ENCODE data around the gene IRF1.
"Not testable (repeated sequence)": the region's sequence is repeated elsewhere in the genome, so short reads cannot be mapped to it uniquely, and the experiment has no call there.

The IRF1 gene

DNA sequence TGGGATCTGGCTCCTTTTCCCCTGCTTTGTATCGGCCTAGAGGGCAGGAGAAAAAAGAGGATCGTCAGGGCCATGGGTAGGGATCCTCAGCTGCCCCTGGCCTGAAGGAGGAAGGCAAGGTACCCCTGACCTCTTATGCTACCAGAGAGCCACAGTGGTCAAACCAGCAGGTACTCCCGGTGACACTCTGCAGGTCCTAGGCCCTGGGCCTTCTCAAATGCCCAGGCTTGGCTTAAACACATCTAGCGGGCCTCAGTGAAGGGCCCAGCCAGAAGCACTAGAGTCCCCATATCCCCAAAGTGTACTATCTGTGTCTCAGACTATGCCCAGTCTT lies 3.5 kb downstream of the IRF1 start:
- DNase-seq (ENCODE audit: low read depth in 2 of 2): no peak

DNA sequence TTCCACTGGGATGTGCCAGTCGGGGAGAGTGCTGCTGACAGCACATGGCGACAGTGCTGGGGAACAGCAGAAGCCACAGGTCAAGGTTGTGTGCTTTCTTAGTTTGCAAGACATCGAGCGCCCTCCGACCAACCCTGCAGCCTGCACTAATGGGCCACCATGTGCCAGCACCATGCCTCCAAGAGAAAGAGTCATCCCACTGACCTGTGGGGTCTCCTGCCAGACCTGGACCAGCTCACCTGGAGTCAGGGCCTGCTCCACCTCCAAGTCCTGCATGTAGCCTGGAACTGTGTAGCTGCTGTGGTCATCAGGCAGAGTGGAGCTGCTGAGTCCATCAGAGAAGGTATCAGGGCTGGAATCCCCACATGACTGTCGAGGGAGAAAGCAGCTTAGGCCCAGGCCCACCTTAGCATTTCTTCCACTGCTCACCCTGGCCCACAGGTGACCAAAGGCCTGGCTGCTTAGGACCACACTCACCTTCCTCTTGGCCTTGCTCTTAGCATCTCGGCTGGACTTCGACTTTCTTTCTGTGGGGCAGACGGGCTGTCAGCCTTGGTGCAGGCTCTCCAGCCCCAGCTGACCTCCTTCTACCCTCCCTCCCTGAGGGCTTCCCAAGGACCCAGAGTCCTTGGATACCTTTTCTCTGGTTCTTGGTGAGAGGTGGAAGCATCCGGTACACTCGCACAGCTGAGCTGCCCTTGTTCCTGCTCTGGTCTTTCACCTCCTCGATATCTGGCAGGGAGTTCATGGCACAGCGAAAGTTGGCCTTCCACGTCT lies 4.1 kb downstream of the IRF1 start:
- no peak for DNase-seq (ENCODE audit: low read depth in 2 of 2)

DNA sequence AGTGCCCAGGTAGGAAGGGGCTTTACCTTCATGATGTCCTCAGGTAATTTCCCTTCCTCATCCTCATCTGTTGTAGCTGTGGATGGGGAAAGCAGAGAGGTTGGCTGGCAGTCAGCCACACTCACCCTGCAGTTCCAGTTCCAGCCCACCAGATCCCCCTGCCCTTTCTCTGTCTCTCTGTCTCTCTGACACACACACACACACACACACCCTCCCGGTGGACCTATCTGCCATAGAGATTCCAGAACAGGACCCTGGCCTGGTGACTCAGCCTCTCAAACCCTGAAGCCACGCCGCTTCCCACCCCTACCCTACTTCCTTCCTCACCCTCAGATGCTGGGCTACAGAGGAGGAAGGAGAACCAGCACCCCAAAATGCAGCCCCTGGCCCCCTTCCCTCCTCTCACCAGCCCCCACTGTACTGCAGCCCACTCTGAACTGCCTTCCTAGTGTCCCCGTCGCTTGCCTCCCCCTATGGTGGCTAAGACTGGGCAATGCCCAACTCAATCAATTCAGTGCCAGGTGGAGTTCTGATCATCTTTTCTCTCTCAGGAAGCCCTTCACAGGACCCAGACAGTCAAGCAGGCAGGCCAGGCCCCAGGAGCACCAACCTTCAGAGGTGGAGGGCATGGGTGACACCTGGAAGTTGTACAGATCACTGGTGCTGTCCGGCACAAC lies 4.8 kb downstream of the IRF1 start:
- DNase-seq (ENCODE audit: low read depth in 2 of 2): no peak

DNA sequence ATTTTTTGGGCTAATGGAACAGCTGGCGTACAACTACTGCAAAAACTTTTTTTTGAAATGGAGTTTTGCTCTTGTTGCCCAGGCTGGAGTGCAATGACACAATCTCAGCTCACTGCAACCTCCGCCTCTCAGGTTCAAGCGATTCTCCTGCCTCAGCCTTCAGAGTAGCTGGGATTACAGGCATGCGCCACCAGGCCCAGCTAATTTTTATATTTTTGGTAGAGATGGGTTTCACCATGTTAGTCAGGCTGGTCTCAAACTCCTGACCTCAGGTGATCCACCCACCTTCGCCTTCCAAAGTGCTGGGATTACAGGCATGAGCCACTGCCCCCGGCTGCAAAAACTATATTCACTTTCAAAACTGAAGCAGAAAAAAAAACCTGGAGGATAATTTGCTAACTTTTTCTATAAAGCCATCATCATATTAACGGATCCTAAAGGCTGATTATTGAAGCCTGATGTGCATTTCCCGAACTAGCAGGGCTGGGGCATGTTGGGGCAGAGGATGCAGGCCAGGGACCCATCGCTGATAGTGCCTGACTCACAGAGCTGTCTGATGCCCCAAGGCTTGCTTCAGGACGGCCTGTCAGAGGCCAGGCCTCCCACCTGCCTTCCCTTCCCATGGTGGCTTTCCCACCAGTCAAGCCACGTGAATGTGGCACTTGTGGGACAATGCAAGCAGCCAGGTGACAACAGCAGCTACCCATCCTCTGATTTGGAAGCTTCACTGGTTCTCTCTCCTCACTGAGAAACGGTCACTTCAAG lies 5.5 kb downstream of the IRF1 start:
- not testable (repeated sequence) for DNase-seq (ENCODE audit: low read depth in 2 of 2)

DNA sequence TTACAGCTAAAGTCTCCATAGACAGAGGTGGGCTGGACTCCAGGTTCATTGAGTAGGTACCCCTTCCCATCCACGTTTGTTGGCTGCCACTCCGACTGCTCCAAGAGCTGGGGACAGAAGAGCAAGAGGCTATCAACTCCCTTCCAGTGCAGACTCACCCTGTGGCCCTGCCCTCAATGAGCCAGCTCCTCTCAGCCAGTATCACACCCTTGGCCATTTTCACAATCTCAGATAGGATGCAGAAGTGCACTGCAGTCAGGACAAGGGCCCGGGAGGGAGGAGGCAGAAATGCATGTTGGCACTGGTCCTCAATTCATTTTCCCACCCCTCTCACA lies 6.2 kb downstream of the IRF1 start:
- DNase-seq (ENCODE audit: low read depth in 2 of 2): no peak

DNA sequence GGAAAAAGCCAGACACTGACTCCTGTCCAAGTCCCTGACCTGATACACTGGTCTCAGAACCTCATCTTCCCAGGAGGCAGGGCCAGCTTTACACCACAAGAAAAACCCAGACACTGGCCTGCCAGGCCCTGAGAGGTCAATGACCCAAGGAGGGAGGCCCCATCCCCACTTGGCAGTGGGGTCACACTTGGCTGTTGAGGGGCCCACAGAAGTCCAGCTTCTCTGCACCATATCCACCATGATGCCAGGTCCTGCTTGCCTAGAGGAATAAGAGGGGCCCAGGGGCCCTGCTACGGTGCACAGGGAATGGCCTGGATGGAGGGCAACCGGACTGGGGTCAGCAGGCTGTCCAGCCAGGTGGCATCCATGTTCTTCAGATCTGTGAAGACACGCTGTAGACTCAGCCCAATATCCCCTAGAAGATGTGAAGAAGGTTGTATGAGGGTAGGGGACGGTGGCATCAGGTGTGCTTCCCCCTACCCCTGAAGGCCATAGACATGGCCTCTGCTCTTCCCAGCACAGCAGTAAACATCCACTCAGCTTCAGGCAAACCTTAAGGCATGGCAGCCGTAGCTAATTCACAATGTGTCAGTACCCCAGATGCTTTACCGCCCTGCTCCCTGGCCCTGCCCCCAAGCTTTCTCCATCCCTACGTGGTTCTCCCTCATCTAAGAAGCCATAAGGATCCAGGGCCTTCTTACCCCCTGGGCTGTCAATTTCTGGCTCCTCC lies 6.7 kb downstream of the IRF1 start:
- no peak for DNase-seq (ENCODE audit: low read depth in 2 of 2)

DNA sequence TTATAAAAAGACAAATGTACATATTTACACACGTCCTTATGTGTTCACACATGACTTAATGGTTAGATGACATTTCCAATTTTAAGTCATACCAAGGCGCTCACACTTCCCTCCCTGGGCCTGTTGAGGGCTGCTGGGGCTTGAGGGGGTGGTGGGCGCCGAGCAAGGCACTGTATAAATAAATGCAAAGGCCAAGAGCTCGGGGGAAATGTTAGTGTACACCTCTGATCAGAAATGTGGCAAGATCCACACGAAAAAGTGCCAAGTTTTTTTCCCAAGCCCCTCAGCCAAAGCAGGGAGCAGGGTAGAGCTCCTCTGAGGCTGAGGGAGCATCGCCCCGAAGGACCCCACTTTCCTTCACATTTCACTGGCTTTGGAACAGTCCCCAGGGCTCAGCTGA lies 7.5 kb downstream of the IRF1 start:
- no peak for DNase-seq (ENCODE audit: low read depth in 2 of 2)

DNA sequence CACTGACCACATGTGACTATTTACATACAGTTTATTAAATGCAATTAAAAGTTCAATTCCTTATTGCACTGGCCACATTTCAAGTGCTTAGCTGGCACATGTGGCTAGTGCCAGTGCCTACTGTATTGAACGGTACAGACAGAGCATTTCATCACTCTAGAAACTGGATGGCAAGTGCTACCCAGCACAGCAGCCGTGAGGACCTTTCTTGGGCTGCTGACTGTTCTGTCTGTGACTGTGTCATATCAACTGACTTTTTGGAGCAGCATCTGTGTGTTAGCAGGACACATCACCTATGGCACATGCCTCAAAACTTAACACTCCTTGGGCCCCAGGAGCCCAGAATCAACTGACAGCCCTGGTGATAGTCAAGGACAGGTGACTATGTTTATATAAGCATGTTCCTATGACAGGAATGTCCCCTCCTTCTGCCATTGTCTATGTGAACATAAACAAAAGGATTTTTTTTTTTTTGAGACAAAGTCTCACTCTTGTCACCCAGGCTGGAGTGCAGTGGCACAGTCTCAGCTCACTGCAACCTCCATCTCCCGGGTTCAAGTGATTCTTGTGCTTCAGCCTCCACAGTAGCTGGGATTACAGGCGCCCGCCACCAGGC lies 8.9 kb downstream of the IRF1 start:
- no peak for DNase-seq (ENCODE audit: low read depth in 2 of 2)

DNA sequence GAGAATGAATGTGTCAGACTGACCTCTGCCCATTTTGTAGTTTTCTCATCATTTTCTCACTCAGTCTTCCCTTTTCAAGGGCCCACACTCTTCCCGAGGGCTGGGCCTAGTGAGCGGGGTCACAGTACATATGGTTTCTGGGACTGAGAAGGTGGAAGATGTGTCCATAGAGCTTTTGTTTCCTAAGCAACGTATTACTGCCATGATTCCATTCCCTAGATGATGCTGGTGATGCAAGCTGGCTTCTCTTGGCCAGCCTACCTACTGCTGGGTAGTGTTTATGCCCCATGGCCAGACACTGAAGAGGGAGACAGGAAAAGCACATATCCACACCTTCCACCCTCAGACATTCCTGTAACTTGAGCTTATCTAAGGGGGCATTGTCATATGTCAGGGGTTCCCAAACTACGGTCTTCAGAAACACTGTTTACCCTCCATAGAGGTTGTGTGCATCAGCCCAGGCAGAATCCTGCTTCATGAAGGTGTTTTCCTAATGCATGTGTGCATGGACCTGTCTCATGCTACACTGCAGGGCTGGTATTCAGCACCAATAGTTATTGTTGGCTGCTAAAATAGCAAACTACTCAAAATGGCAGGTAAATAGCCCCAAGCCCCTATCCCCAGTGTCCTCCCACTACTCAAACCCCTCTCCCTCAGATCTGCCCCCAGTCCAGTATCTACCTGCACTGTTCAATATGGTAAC lies 9.5 kb downstream of the IRF1 start:
- DNase-seq (ENCODE audit: low read depth in 2 of 2): no peak

DNA sequence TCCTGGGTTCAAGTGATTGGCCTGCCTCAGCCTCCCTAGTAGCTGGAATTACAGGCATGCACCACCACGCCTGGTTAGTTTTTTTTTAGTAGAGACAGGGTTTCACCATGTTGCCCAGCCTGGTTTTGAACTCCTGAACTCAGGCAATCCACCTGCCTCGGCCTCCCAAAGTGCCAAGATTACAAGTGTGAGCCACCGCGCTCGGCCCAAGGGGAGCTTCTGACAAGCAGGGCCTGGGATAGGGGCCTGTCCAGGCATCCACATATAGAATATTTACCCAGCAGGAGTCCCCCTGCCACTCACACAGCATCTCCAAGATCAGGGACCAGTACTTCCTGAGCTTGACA lies 10.1 kb downstream of the IRF1 start:
- no peak for DNase-seq (ENCODE audit: low read depth in 2 of 2)

DNA sequence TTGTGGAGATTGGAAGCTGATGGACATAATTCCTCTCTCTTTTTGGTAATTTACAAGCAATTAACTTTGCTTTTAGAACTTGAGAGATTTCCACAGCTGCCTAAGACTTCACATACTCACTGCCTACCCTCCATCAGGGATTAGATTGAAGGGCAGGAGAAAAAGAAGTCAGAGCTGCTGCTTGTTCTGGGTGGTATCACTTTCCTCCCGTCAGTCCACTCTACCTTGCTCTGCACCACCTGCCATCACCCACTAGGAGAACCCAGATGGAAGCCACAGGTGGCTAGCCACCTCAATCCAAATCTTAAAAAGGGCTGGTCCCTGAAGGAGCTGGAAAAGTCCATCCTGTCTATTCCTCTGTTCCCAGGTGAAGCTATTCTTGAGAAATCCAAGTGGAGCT lies 10.5 kb downstream of the IRF1 start:
- DNase-seq (ENCODE audit: low read depth in 2 of 2): no peak

DNA sequence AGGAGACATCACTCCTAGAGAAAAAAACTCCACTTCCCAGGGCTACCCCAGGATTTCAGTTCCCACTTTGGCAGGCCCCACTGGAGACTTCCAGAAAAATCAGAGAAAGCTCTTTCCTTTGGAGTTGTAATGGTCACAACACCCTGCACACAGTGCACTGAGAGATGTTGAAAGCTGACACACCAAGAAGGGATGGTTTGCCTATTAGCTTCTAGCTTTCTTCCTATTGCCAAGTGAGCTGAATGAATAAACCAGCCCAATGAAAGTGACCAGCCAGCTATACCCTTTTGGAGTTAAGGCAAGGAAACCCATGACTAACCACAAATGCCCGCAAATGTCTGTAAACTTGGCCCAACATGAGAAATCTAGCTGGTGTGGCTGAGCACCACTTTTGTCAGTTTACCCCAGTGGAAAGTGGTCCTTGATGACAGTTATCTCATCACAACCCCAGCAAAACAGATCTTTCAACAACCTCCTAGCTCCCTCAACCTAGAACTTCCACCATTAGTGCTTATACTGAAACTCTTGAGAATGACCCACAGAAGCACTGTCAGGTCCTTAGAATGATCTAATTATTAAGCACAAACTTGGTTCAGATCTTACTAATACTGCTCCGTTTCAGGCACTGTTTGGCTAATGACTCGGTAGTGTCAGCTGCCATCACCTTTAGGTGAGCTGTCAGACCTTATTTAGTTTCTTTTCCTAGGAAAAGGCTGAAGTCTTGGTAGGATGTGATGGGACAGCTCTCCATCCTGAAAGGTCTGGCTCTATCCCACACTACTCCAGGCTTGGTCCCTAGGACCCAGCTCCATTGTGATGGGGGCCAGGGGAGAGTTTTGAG lies 11.2 kb downstream of the IRF1 start:
- no peak for DNase-seq (ENCODE audit: low read depth in 2 of 2)

DNA sequence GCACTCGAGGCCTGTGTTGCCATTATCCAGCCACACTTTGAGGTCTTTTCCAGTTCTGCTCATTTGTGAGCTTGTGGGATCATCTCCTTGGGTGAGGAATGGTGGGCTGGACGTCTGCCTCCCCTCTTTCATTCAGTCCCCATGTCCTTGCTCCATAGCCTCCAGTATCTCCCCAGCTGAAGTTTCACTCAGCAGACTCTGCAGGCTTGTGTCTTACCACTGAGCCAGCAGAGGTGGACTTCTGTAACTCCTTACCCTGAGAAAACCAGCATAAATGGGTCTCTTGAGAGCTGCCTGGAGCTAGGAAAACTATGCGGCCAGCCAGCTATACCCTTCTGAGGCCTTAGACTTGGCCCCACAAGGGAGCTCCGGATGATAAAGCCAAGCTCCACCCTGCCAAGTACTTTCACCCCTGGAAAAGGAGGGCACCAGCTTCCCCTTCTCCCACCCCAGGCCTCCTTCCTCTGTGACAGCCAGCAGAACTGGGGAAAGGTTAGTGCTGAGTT lies 12.2 kb downstream of the IRF1 start:
- DNase-seq (ENCODE audit: low read depth in 2 of 2): no peak

DNA sequence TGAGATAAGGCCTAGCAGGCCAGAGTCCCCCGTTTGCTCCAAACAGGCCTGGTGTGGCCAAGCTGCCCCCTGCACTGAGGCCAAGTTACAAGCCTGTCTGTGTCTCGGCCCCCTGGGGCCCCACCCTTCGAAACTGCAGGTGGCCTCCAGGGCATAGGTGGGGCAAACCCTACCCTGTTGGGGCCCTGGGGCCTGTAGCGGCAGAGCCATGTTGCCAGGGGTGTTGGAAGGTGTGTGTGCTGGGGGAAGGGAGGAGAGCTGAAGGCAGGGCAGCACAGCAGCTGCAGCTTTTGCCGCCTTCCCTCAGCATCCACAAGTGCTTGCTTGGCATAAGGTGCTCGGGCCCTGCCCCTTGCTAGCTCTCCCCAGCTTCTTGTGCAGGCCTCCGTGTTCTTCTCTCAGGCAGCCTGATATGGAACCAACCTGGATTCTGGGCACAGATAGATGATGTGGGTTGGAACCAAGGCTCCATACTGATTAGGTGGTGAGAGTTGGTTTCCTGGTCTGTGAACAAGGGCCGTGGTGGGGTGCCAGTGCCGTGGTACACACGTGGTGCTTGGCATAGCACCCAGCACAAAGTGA lies 12.7 kb downstream of the IRF1 start:
- no peak for DNase-seq (ENCODE audit: low read depth in 2 of 2)

DNA sequence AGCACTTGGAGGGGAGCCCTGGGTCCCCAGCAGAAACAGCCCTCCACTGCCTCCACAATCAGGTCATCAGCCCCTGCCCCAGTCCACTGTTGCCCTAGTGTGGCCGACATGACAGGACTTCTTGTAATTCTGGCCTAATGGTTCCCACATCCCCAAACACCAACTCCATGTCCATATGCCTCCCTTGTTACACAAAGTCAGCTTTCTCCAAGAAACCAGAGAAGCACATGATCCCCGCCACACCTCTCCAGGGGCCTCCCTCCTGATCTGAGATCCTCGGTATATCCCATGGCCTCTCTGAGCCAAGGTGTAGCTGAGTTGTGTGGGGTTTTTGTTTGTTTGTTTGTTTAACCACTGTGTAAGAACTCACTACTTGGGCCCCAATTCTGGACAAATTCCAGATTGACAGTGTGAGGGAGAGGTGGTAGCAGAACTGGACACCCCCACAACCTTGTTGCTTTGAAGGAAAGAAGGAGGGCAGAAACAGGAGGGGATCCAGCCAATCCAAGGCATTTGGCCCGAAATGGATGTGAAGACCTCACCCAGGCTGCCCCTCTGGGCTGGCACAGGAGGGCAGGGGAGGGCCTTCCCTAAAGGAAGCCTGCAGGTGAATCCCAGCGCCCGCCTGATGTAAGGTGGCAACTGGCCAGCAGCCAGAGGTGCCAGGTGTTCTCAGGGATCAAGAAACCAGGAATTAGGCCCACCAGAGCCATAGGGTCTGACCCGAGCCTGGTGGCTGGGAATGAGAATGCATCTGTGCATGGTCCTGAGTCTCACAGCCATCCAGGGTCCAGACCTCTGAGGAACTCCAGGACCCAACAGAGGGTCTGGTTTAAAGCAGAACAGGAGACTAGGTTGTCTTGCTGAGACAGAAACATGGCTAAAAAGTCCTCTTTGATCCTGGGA lies 13.4 kb downstream of the IRF1 start:
- DNase-seq (ENCODE audit: low read depth in 2 of 2): no peak

DNA sequence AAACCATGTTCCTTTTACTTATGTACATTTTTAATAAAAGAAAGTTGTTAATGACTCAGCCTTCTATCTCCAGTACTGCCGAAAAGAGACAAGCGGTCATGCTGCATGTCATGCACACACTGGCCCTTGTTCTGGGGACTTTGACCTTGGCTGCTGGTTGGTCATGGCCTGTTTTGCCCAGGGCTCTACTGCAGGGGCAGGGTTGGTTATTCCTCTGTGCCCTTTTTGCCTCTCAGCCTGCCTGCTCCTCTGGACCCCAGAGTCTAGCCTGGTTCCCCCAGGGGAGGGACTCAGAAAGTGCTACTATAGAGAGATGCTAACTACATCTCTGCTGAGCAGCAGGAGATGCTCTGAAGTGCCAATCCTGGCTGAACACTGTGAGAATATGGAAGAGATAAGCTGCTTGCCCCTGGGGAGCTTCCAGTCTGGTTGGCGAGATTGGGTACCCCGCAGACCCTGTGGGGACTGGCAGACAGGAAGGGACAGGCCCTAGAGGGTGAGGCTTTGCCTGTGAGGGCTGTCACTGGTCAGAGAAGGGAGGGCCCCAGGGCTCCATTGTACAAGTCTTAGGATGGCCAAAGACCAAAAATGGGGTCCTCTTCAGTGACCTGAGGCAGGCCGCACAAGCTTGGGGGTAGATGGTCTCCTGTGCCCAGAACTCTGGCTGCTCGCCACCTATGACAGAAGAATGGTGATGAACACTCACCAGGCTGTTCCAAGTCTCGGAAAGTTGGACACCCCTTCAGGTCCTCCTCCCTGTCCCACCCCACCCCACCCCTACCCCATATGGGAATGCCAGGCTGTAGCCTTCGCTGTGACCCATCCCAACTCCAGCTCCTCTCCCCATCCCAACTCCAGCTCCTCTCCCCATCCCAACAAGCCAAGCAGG lies 14.3 kb downstream of the IRF1 start:
- no peak for DNase-seq (ENCODE audit: low read depth in 2 of 2)

DNA sequence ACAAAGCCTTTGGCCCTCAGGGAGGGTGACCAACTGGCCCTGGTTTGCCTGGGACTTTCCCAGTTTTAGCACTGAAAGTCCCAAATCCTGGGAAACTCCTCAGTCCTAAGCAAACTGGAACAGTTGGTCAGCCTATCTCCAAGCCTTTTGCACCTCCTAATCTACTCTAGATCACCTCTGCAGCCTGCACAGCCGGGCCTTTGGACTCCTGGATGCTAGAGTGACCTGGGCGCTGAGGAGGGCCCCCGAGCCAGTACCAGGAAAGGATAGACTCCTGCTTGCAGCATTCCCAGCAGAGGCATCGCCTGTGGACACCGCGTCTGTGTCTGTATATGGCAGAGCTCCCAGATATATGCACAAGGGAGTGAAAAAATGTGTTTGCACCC lies 15.1 kb downstream of the IRF1 start:
- DNase-seq (ENCODE audit: low read depth in 2 of 2): no peak

All from stimulated activated CD8-positive, alpha-beta memory T cell treated with anti-CD3 and anti-CD28 coated beads, Interleukin-15, amount 100 ng/mL, for 48 hours (primary cell).